A673 (cell line): Measurements from ENCODE around the gene INAFM1. TPM values are rescaled to one million over a fixed set of nuclear protein-coding genes. Genes with fewer than 3 reads are reported as not detected.

Experiments
- BruUV-seq: library from RNA; stranded (reverse); fragments of 400-500 nt; replicated peaks from 2 replicates; lab custom pipeline; 2021; lab: Mats Ljungman, UMichigan
- CTCF ChIA-PET: fragments of 300-600 bp; sonication (Branson Sonifier 250); formaldehyde crosslinking; loops from one replicate; lab custom pipeline; 2022; ENCODE audit warnings: antibody characterized with exemption; lab: Charles Lee
- POLR2A ChIA-PET: fragments of 300-600 bp; sonication (Branson Sonifier 250); formaldehyde crosslinking; loops from one replicate; lab custom pipeline; 2022; ENCODE audit warnings: antibody characterized with exemption; ENCODE audit not compliant: low non-redundant PET; lab: Charles Lee
- DNase-seq: peaks from one replicate; pipeline ENCODE4 v3.0.0-alpha.2; 2015; ENCODE audit warnings: low spot score
- H3K27ac ChIP-seq: fragments of 200-600 bp; sonication (generic); 2 replicates; pipeline ENCODE4 v1.5.1; 2016; ENCODE audit warnings: mixed run types, low read depth, mild to moderate bottlenecking, mixed read lengths, antibody characterized with exemption, low read length; ENCODE audit not compliant: poor library complexity, severe bottlenecking
- H3K27me3 ChIP-seq: fragments of 200-600 bp; sonication (generic); replicated peaks from 2 replicates; pipeline ENCODE4 v1.6.1; 2017; ENCODE audit warnings: mixed run types, low read depth, mild to moderate bottlenecking, mixed read lengths, antibody characterized with exemption, low read length; ENCODE audit not compliant: insufficient read depth, poor library complexity
- H3K36me3 ChIP-seq: fragments of 200-600 bp; sonication (generic); 2 replicates; pipeline ENCODE4 v1.6.1; 2016; ENCODE audit warnings: mixed run types, mild to moderate bottlenecking, mixed read lengths, antibody characterized with exemption, low read length; ENCODE audit not compliant: insufficient read depth, poor library complexity, severe bottlenecking
- H3K4me1 ChIP-seq: fragments of 200-600 bp; sonication (generic); 2 replicates; pipeline ENCODE4 v1.6.1; 2017; ENCODE audit warnings: mixed run types, mild to moderate bottlenecking, mixed read lengths, antibody characterized with exemption, low read length; ENCODE audit not compliant: insufficient read depth, poor library complexity, severe bottlenecking
- H3K4me3 ChIP-seq: fragments of 200-600 bp; sonication (generic); 2 replicates; pipeline ENCODE4 v1.5.1; 2016; ENCODE audit warnings: low read depth, mixed run types, mild to moderate bottlenecking, mixed read lengths, low read length; ENCODE audit not compliant: poor library complexity, severe bottlenecking
- H3K9me3 ChIP-seq: fragments of 200-600 bp; sonication (generic); 2 replicates; pipeline ENCODE4 v1.6.1; 2016; ENCODE audit warnings: mixed run types, low read depth, mild to moderate bottlenecking, mixed read lengths, antibody characterized with exemption, low read length; ENCODE audit not compliant: poor library complexity, severe bottlenecking
- EZH2 ChIP-seq: fragments of 200-600 bp; sonication (generic); IDR thresholded peaks from 2 replicates; pipeline ENCODE4 v1.6.1; 2017; ENCODE audit warnings: borderline replicate concordance, low read depth, mild to moderate bottlenecking, mixed read lengths, antibody characterized with exemption, low read length; ENCODE audit not compliant: poor library complexity, severe bottlenecking
- intact Hi-C: fragments of 100-400 bp; cut with micrococcal nuclease; formaldehyde crosslinking; loops from one replicate; pipeline ENCODE4 v1.10.0; 2022; ENCODE audit not compliant: unreplicated experiment
- total RNA-seq: library from RNA; stranded (reverse); gene quantifications from 2 replicates; pipeline ENCODE4 v1.2.3, GENCODE V29; 2021
- TF ChIP-seq, protein P1 (sequence below): fragments of 300-800, 200-600 bp; sonication (generic); conservative IDR thresholded peaks from 2 replicates; pipeline ENCODE4 v1.5.1; 2017; ENCODE audit warnings: low read depth, mild to moderate bottlenecking, antibody characterized with exemption, low read length, moderate library complexity, mixed read lengths

The INAFM1 gene
- total RNA-seq, 1 experiment from 2014 or later: 13.8 TPM

DNA sequence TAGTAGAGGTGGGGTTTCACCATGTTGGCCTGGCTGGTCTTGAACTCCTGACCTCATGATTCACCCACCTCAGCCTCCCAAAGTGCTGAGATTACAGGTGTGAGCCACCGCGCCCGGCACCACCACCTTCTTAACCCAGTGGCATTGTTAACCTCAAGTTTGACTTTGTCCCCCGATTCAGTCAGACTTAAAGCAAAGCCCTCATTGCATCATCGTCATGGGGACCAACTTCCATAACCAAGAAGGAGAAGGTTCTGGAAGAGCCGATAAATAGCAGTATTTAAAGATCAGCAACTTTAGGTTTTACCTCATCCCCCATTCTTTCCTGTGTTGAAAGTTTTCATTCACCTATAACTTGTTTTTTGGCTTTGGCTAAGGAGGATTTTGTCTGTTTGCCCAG, 6.7 kb upstream of the INAFM1 start:
- H3K9me3 ChIP-seq: no peaks in the 10 kb centered on the region
- peaks cover 8% of the 10 kb centered on the region for H3K4me1 ChIP-seq
- peaks cover 37% of the 10 kb centered on the region for H3K36me3 ChIP-seq
- ChIA-PET POLR2A (interaction anchor here (0.7 kb wide), 1 partner anchor 8 kb away, joined by 6 read pairs; no protein-coding TSS in a partner anchor), CTCF (no interaction called here)
- BruUV-seq: no TSS peak
- no peaks in the 10 kb centered on the region for H3K27me3 ChIP-seq
- H3K27ac ChIP-seq: no peak overlapping the region
- no peak for DNase-seq
- H3K4me3 ChIP-seq: no peak overlapping the region
- TF ChIP-seq, protein P1, sequence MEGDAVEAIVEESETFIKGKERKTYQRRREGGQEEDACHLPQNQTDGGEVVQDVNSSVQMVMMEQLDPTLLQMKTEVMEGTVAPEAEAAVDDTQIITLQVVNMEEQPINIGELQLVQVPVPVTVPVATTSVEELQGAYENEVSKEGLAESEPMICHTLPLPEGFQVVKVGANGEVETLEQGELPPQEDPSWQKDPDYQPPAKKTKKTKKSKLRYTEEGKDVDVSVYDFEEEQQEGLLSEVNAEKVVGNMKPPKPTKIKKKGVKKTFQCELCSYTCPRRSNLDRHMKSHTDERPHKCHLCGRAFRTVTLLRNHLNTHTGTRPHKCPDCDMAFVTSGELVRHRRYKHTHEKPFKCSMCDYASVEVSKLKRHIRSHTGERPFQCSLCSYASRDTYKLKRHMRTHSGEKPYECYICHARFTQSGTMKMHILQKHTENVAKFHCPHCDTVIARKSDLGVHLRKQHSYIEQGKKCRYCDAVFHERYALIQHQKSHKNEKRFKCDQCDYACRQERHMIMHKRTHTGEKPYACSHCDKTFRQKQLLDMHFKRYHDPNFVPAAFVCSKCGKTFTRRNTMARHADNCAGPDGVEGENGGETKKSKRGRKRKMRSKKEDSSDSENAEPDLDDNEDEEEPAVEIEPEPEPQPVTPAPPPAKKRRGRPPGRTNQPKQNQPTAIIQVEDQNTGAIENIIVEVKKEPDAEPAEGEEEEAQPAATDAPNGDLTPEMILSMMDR: no peak
- TF ChIP-seq EZH2: no peak
- intact Hi-C loops: no loop called here

DNA sequence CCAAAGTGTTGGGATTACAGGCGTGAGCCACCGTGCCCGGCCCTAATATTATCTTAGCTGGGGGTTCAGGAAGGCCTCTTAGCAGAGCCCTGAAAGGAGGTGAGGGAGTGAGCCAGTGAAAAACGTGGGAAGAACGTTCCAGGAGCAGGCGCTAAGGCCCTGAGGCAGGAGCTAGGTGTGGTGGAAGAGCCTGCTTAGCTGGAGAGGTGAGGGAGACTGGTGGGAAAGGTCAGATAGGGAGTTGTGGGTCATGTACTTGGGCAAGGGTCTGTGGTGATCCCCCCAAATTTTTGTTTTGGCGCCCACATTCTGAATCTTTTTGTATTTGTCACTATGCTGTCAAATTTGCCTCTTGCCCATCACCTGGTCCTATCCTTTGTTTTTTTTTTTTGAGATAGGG, 5.1 kb upstream of the INAFM1 start:
- no TSS peak for BruUV-seq
- Histone ChIP-seq H3K4me3 (no peak overlapping the region), H3K27me3 (no peaks in the 10 kb centered on the region), H3K9me3 (no peaks in the 10 kb centered on the region), H3K36me3 (peaks cover 31% of the 10 kb centered on the region), H3K4me1 (peaks cover 9% of the 10 kb centered on the region), H3K27ac (no peak overlapping the region)
- intact Hi-C loops: no loop called here
- no peak for DNase-seq
- POLR2A ChIA-PET: no interaction called here
- TF ChIP-seq EZH2: no peak
- TF ChIP-seq, protein P1: no peak
- CTCF ChIA-PET: no interaction called here

DNA sequence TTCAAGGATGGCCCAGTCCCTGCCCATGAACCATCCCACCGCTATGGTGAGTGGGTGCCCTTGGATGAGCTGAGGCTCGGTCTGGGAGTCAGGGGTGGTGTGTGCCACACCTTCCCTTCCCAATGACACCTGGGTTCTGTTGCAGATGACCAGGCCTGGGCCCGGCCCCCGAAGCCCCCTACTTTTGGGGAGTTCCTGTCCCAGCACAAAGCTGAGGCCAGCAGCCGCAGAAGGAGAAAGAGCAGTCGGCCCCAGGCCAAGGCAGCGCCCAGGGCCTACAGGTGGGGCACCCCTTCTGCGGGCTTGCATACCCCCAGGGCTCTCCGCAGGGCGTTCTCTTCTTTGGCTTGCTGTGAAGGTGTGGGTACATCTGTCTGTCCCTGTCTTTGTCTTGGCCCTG, 4.3 kb upstream of the INAFM1 start:
- Histone ChIP-seq H3K4me1 (peaks cover 11% of the 10 kb centered on the region), H3K4me3 (no peak overlapping the region), H3K27ac (no peak overlapping the region), H3K9me3 (no peaks in the 10 kb centered on the region), H3K36me3 (peaks cover 24% of the 10 kb centered on the region), H3K27me3 (no peaks in the 10 kb centered on the region)
- POLR2A ChIA-PET: no interaction called here
- no peak for DNase-seq
- BruUV-seq: no TSS peak
- intact Hi-C loops: no loop called here
- TF ChIP-seq EZH2: no peak
- TF ChIP-seq, protein P1: no peak
- CTCF ChIA-PET: no interaction called here
